H9 (cell line): ENCODE measurements around the gene RNU1-3. TPM values are rescaled to one million over a fixed set of nuclear protein-coding genes. Genes with fewer than 3 reads are reported as not detected.
"Not testable (repeated sequence)": the region's sequence is repeated elsewhere in the genome, so short reads cannot be mapped to it uniquely, and the experiment has no call there.

Experiments used
- DNase-seq: peaks from one replicate; pipeline ENCODE4 v3.0.0-alpha.2; 2017
- H2AFZ ChIP-seq: one replicate; pipeline ENCODE4 v1.6.1; 2013; ENCODE audit warnings: mild to moderate bottlenecking, low read length, control low read depth, moderate library complexity
- H2AK5ac ChIP-seq: 2 replicates; pipeline ENCODE4 v1.6.1; 2013; ENCODE audit warnings: low read length, control low read depth, mixed read lengths; ENCODE audit not compliant: insufficient read length
- H2BK120ac ChIP-seq: one replicate; pipeline ENCODE4 v1.6.1; 2013; ENCODE audit warnings: low read depth, mild to moderate bottlenecking, low read length, control low read depth, inconsistent platforms; ENCODE audit not compliant: poor library complexity, severe bottlenecking
- H2BK12ac ChIP-seq: 2 replicates; pipeline ENCODE4 v1.6.1; 2013; ENCODE audit warnings: low read length, control low read depth, mixed read lengths, low read depth; ENCODE audit not compliant: insufficient read length
- H2BK15ac ChIP-seq: 2 replicates; pipeline ENCODE4 v1.6.1; 2013; ENCODE audit warnings: low read depth, low read length, control low read depth
- H2BK20ac ChIP-seq: one replicate; pipeline ENCODE4 v1.6.1; 2013; ENCODE audit warnings: low read depth, mild to moderate bottlenecking, low read length, control low read depth, inconsistent platforms; ENCODE audit not compliant: poor library complexity, severe bottlenecking
- H2BK5ac ChIP-seq: 2 replicates; pipeline ENCODE4 v1.6.1; 2013; ENCODE audit warnings: low read length, control low read depth, mixed read lengths; ENCODE audit not compliant: insufficient read length
- H3K14ac ChIP-seq: 2 replicates; pipeline ENCODE4 v1.6.1; 2013; ENCODE audit warnings: low read length, control low read depth; ENCODE audit not compliant: insufficient read depth
- H3K18ac ChIP-seq: 2 replicates; pipeline ENCODE4 v1.6.1; 2013; ENCODE audit warnings: low read depth, mild to moderate bottlenecking, mixed read lengths, low read length, control low read depth; ENCODE audit not compliant: insufficient read length
- H3K23ac ChIP-seq: 2 replicates; pipeline ENCODE4 v1.6.1; 2013; ENCODE audit warnings: low read length, control low read depth, mixed read lengths, low read depth; ENCODE audit not compliant: insufficient read length
- H3K23me2 ChIP-seq: 2 replicates; pipeline ENCODE4 v1.6.1; 2013; ENCODE audit warnings: low read depth, mild to moderate bottlenecking, mixed read lengths, low read length, control low read depth; ENCODE audit not compliant: insufficient read length, poor library complexity, severe bottlenecking
- H3K27ac ChIP-seq: 2 replicates; pipeline ENCODE4 v1.5.1; 2013; ENCODE audit warnings: low read length, control low read depth, mixed read lengths, low read depth; ENCODE audit not compliant: insufficient read length
- H3K27me3 ChIP-seq: 2 replicates; pipeline ENCODE4 v1.6.1; 2013; ENCODE audit warnings: low read length, control low read depth, inconsistent platforms; ENCODE audit not compliant: insufficient read depth
- H3K4ac ChIP-seq: 2 replicates; pipeline ENCODE4 v1.6.1; 2013; ENCODE audit warnings: low read depth, mild to moderate bottlenecking, control low read depth, inconsistent platforms, low read length, moderate library complexity
- H3K4me1 ChIP-seq: 2 replicates; pipeline ENCODE4 v1.6.1; 2013; ENCODE audit warnings: low read length, control low read depth, inconsistent platforms; ENCODE audit not compliant: insufficient read depth
- H3K4me2 ChIP-seq: 2 replicates; pipeline ENCODE4 v1.6.1; 2013; ENCODE audit warnings: low read length, control low read depth, mixed read lengths; ENCODE audit not compliant: insufficient read length, insufficient read depth
- H3K56ac ChIP-seq: 2 replicates; pipeline ENCODE4 v1.6.1; 2013; ENCODE audit warnings: low read depth, mild to moderate bottlenecking, mixed read lengths, low read length, control low read depth; ENCODE audit not compliant: insufficient read length
- H3K79me1 ChIP-seq: 2 replicates; pipeline ENCODE4 v1.6.1; 2013; ENCODE audit warnings: low read depth, mild to moderate bottlenecking, moderate library complexity, low read length, control low read depth, inconsistent platforms; ENCODE audit not compliant: insufficient read depth, poor library complexity, severe bottlenecking
- H3K79me2 ChIP-seq: 2 replicates; pipeline ENCODE4 v1.6.1; 2013; ENCODE audit warnings: low read length, control low read depth, inconsistent platforms; ENCODE audit not compliant: insufficient read depth
- H3K9ac ChIP-seq: 2 replicates; pipeline ENCODE4 v1.6.1; 2013; ENCODE audit warnings: low read length, control low read depth, mixed read lengths; ENCODE audit not compliant: insufficient read length; ENCODE audit errors: extremely low read depth
- H3K9me3 ChIP-seq: one replicate; pipeline ENCODE4 v1.6.1; 2013; ENCODE audit warnings: low read depth, low read length, inconsistent platforms; ENCODE audit not compliant: control insufficient read depth
- H3T11ph ChIP-seq: one replicate; pipeline ENCODE4 v1.6.1; 2013; ENCODE audit warnings: mild to moderate bottlenecking, low read length, control low read depth, inconsistent platforms
- H4K20me1 ChIP-seq: one replicate; pipeline ENCODE4 v1.6.1; 2013; ENCODE audit not compliant: control insufficient read depth, insufficient read length, insufficient read depth
- H4K5ac ChIP-seq: 2 replicates; pipeline ENCODE4 v1.6.1; 2013; ENCODE audit warnings: low read depth, mild to moderate bottlenecking, mixed read lengths, low read length, control low read depth; ENCODE audit not compliant: insufficient read length
- H4K8ac ChIP-seq: replicated peaks from 2 replicates; pipeline ENCODE4 v1.6.1; 2013; ENCODE audit warnings: low read length, control low read depth, mixed read lengths, low read depth; ENCODE audit not compliant: insufficient read length
- H4K91ac ChIP-seq: 2 replicates; pipeline ENCODE4 v1.6.1; 2013; ENCODE audit warnings: low read depth, mild to moderate bottlenecking, moderate library complexity, mixed read lengths, low read length, control low read depth; ENCODE audit not compliant: insufficient read length
- H3K27ac Mint-ChIP-seq, 3 experiments: 2 replicates in 2 of 3; 3 replicates in 1 of 3; pipeline ENCODE4 v1.8.0; 2020 to 2021; ENCODE audit warnings: mixed read lengths in 3 of 3, mild to moderate bottlenecking in 1 of 3, moderate library complexity in 1 of 3
- H3K27me3 Mint-ChIP-seq: 2 replicates; pipeline ENCODE4 v1.8.0; 2021; ENCODE audit warnings: low read depth, mild to moderate bottlenecking, moderate library complexity, mixed read lengths
- H3K36me3 Mint-ChIP-seq, 3 experiments: 2 replicates in 2 of 3; 3 replicates in 1 of 3; pipeline ENCODE4 v1.8.0; 2020 to 2021; ENCODE audit warnings: low read depth in 3 of 3, mixed read lengths in 3 of 3; ENCODE audit not compliant: insufficient read depth in 1 of 3
- H3K4me1 Mint-ChIP-seq, 2 experiments: 2 replicates each; pipeline ENCODE4 v1.8.0; 2020; ENCODE audit warnings: mixed read lengths in 2 of 2
- H3K4me3 Mint-ChIP-seq, 2 experiments: 2 replicates in 1 of 2; 3 replicates in 1 of 2; pipeline ENCODE4 v1.8.0; 2020 to 2021; ENCODE audit warnings: mild to moderate bottlenecking in 2 of 2, mixed read lengths in 2 of 2, moderate library complexity in 1 of 2
- H3K9me3 Mint-ChIP-seq, 2 experiments: 2 replicates in 1 of 2; 3 replicates in 1 of 2; pipeline ENCODE4 v1.8.0; 2020; ENCODE audit warnings: mild to moderate bottlenecking in 2 of 2, mixed read lengths in 2 of 2, moderate library complexity in 1 of 2
- WGBS: extraction: QIAGEN DNeasy Blood & Tissue Kit; methylation state at CpG from one replicate; pipeline ENCODE4 v1.1.7; 2013; ENCODE audit warnings: missing lambda C conversion rate, low lambda C conversion rate, mixed read lengths; ENCODE audit not compliant: insufficient read length; ENCODE audit errors: extremely low coverage; 5-methylcytosine and 5-hydroxymethylcytosine counted together
- total RNA-seq: library from RNA; stranded (reverse); gene quantifications from 2 replicates; pipeline ENCODE4 v1.2.1, GENCODE V29; 2021
- TF ChIP-seq, protein P1 (sequence below): fragments of 200-600 bp; sonication (generic); conservative IDR thresholded peaks from 3 replicates; pipeline ENCODE4 v1.8.0; 2021; ENCODE audit warnings: antibody characterized with exemption, mild to moderate bottlenecking

The RNU1-3 gene
- total RNA-seq, 1 experiment from 2014 or later: 2,051 TPM

DNA sequence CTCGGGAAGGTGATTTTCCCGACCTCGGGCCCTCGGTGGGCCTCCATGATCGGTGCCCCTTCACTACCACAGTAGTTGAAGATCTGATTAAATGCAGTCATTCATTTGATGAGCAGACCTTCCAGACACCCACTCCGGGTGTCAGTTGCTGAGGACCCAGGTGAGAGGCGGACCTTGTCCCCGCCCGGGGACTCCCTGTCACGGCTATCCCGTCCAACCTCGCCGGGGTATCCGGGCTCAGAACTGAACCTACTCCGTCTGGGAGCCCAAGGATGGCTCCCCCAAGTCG, 22.6 kb downstream of the RNU1-3 start:
- H2BK5ac ChIP-seq: no peak overlapping the region
- Mint-ChIP-seq H3K4me1 (no peaks in the 10 kb centered on the region), H3K27ac (no peak overlapping the region), H3K9me3 (no peaks in the 10 kb centered on the region), H3K36me3 (no peaks in the 10 kb centered on the region), H3K27me3 (peaks cover 17% of the 10 kb centered on the region), H3K4me3 (no peak overlapping the region)
- H3K27me3 ChIP-seq: no peaks in the 10 kb centered on the region; the same call in 1 of the 2 replicates
- H4K91ac ChIP-seq: no peak overlapping the region
- no peak overlapping the region for H2BK20ac ChIP-seq
- no peak for DNase-seq
- whole genome bisulfite sequencing: no CpG with 5 or more reads among the region's 16 CpGs
- H3K23me2 ChIP-seq: peaks cover 14% of the 10 kb centered on the region
- H3K79me2 ChIP-seq: no peaks in the 10 kb centered on the region
- no peak overlapping the region for H2BK120ac ChIP-seq
- no peaks in the 10 kb centered on the region for H3K9me3 ChIP-seq
- no peak overlapping the region for H2AFZ ChIP-seq
- H3K9ac ChIP-seq: peak overlapping the region; percentile 66
- H4K5ac ChIP-seq: no peak overlapping the region
- H2BK12ac ChIP-seq: no peak overlapping the region
- H2AK5ac ChIP-seq: no peak overlapping the region
- no peak overlapping the region for H2BK15ac ChIP-seq
- peak overlapping the region; percentile 5 for H3K18ac ChIP-seq
- H4K8ac ChIP-seq: no peak overlapping the region
- H3K4ac ChIP-seq: no peak overlapping the region
- no peaks in the 10 kb centered on the region for H3K79me1 ChIP-seq
- TF ChIP-seq, protein P1, sequence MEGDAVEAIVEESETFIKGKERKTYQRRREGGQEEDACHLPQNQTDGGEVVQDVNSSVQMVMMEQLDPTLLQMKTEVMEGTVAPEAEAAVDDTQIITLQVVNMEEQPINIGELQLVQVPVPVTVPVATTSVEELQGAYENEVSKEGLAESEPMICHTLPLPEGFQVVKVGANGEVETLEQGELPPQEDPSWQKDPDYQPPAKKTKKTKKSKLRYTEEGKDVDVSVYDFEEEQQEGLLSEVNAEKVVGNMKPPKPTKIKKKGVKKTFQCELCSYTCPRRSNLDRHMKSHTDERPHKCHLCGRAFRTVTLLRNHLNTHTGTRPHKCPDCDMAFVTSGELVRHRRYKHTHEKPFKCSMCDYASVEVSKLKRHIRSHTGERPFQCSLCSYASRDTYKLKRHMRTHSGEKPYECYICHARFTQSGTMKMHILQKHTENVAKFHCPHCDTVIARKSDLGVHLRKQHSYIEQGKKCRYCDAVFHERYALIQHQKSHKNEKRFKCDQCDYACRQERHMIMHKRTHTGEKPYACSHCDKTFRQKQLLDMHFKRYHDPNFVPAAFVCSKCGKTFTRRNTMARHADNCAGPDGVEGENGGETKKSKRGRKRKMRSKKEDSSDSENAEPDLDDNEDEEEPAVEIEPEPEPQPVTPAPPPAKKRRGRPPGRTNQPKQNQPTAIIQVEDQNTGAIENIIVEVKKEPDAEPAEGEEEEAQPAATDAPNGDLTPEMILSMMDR: no peak
- H3K14ac ChIP-seq: peak overlapping the region; percentile 66
- H3K4me2 ChIP-seq: peak overlapping the region; percentile 81
- peaks cover 4% of the 10 kb centered on the region; the same call in 1 of the 2 replicates for H3K4me1 ChIP-seq
- no peak overlapping the region for H3K56ac ChIP-seq
- H3K23ac ChIP-seq: no peak overlapping the region
- H3T11ph ChIP-seq: no peak overlapping the region
- H3K27ac ChIP-seq: no peak overlapping the region
- no peaks in the 10 kb centered on the region for H4K20me1 ChIP-seq

DNA sequence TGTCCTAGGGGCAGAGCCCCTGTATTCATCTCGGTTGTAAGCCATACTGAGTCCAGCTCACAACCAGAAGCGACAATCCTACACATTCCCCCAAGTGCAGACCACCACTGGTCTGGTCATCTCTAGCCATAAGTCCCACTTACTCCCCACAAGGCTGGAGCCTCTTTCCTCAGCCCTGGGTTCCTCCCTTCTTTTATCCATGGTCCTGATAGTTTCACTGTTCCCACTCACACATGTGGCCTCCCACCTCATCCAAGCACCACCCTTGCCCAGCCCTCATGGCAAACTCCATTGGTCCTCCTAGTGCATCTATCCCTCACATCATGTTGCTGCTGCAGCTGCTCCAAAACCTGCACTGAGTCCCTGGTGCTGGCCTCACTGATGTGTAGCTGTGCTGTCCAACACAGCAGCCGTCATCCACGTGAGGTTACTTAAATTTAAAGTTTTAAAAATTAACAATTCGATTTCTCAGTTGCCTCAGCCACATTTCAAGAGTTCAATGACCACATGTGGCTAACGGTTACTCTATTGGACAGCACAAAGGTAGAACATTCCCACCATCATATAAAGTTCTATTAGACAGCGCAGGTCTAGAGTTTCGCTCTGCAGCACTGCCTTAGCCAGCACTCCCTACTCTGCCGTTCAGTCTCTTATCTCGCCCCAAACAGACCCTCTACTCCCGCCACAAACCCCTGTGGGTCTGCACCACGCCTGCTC, 23.1 kb downstream of the RNU1-3 start:
- H3T11ph ChIP-seq, H3K4me3 Mint-ChIP-seq, H3K4me1 ChIP-seq, H2BK5ac ChIP-seq, H4K20me1 ChIP-seq, H4K91ac ChIP-seq, H3K27ac ChIP-seq, H2BK12ac ChIP-seq, H4K5ac ChIP-seq, H3K79me2 ChIP-seq, H2BK20ac ChIP-seq, H2BK15ac ChIP-seq, H3K4me1 Mint-ChIP-seq, H2AK5ac ChIP-seq, H3K14ac ChIP-seq, H3K18ac ChIP-seq, H3K36me3 Mint-ChIP-seq, H3K56ac ChIP-seq, H3K23ac ChIP-seq, H3K4ac ChIP-seq, H4K8ac ChIP-seq, H2AFZ ChIP-seq, H3K27ac Mint-ChIP-seq, H3K9me3 Mint-ChIP-seq, H3K27me3 ChIP-seq, H2BK120ac ChIP-seq, H3K79me1 ChIP-seq, H3K9me3 ChIP-seq: not testable (repeated sequence)
- peaks cover 13% of the 10 kb centered on the region for H3K27me3 Mint-ChIP-seq
- DNase-seq: peak; percentile 41
- peak overlapping the region; percentile 66 for H3K9ac ChIP-seq
- H3K23me2 ChIP-seq: peaks cover 14% of the 10 kb centered on the region
- H3K4me2 ChIP-seq: peak overlapping the region; percentile 81
- no CpG with 5 or more reads among the region's 12 CpGs for WGBS
